OCI-LY7 (cell line): Measurements from ENCODE around the gene ENTPD6. TPM values are rescaled to one million over a fixed set of nuclear protein-coding genes. Genes with fewer than 3 reads are reported as not detected.

Source experiments
- BruUV-seq: library from RNA; stranded (reverse); fragments of 400-500 nt; replicated peaks from 2 replicates; lab custom pipeline; 2021; lab: Mats Ljungman, UMichigan
- CTCF ChIA-PET: fragments of 300-600 bp; sonication (Branson Sonifier 250); formaldehyde crosslinking; loops from one replicate; lab custom pipeline; 2022; ENCODE audit warnings: antibody characterized with exemption; ENCODE audit not compliant: unreplicated experiment; lab: Charles Lee
- POLR2A ChIA-PET: fragments of 300-600 bp; sonication (Branson Sonifier 250); formaldehyde crosslinking; loops from one replicate; lab custom pipeline; 2022; ENCODE audit warnings: antibody characterized with exemption; lab: Charles Lee
- DNase-seq: peaks from one replicate; pipeline ENCODE4 v3.0.0-alpha.2; 2015; ENCODE audit warnings: low spot score
- H2AFZ ChIP-seq: fragments of 200-600 bp; sonication (generic), shearing (Covaris generic); 2 replicates; pipeline ENCODE4 v1.6.1; 2014; ENCODE audit warnings: mild to moderate bottlenecking, antibody characterized with exemption, low read length, moderate library complexity
- H3K27ac ChIP-seq: fragments of 200-600 bp; sonication (generic); 2 replicates; pipeline ENCODE4 v1.5.1; 2014; ENCODE audit warnings: mixed run types, low read depth, mild to moderate bottlenecking, moderate library complexity, low read length, inconsistent platforms; ENCODE audit not compliant: poor library complexity, severe bottlenecking
- H3K36me3 ChIP-seq: fragments of 200-600 bp; sonication (generic); 2 replicates; pipeline ENCODE4 v1.6.1; 2014; ENCODE audit warnings: mild to moderate bottlenecking, antibody characterized with exemption, low read length, moderate library complexity, mixed read lengths; ENCODE audit not compliant: insufficient read depth
- H3K4me1 ChIP-seq: fragments of 200-600 bp; sonication (generic); 2 replicates; pipeline ENCODE4 v1.5.1; 2014; ENCODE audit warnings: mild to moderate bottlenecking, low read length; ENCODE audit not compliant: insufficient read depth, poor library complexity, severe bottlenecking
- H3K4me2 ChIP-seq: fragments of 200-600 bp; sonication (generic); 2 replicates; pipeline ENCODE4 v1.6.1; 2014; ENCODE audit warnings: mild to moderate bottlenecking, low read length
- H3K4me3 ChIP-seq: fragments of 200-600 bp; sonication (generic); 2 replicates; pipeline ENCODE4 v1.5.1; 2014; ENCODE audit warnings: mild to moderate bottlenecking, low read depth, low read length; ENCODE audit not compliant: poor library complexity, severe bottlenecking
- H3K79me2 ChIP-seq: fragments of 200-600 bp; sonication (generic); 2 replicates; pipeline ENCODE4 v1.6.1; 2016; ENCODE audit warnings: low read depth, mild to moderate bottlenecking, low read length, moderate library complexity, mixed read lengths; ENCODE audit not compliant: insufficient read depth
- H3K9me2 ChIP-seq: fragments of 200-600 bp; sonication (generic); 2 replicates; pipeline ENCODE4 v1.6.1; 2016; ENCODE audit warnings: mild to moderate bottlenecking, low read length, mixed read lengths; ENCODE audit not compliant: insufficient read depth
- H3K9me3 ChIP-seq: fragments of 200-600 bp; sonication (generic); 2 replicates; pipeline ENCODE4 v1.6.1; 2014; ENCODE audit warnings: mild to moderate bottlenecking, mixed run types, low read length, mixed read lengths
- H4K20me1 ChIP-seq: fragments of 200-600 bp; sonication (generic); 2 replicates; pipeline ENCODE4 v1.6.1; 2014; ENCODE audit warnings: mild to moderate bottlenecking, antibody characterized with exemption, low read length, moderate library complexity, mixed read lengths; ENCODE audit not compliant: insufficient read depth
- CTCF ChIP-seq: fragments of 200-600 bp; sonication (generic); conservative IDR thresholded peaks from 2 replicates; pipeline ENCODE4 v1.5.1; 2014; ENCODE audit warnings: mild to moderate bottlenecking, antibody characterized with exemption, low read length, moderate library complexity, mixed read lengths
- EZH2phosphoT487 ChIP-seq: fragments of 200-600 bp; sonication (generic); IDR thresholded peaks from 2 replicates; pipeline ENCODE4 v1.6.1; 2018; ENCODE audit warnings: low read depth, borderline replicate concordance, mild to moderate bottlenecking, mixed run types, antibody characterized with exemption, low read length, moderate library complexity, mixed read lengths
- intact Hi-C: fragments of 100-400 bp; cut with micrococcal nuclease; formaldehyde crosslinking; loops from one replicate; pipeline ENCODE4 v1.10.0; 2022; ENCODE audit not compliant: unreplicated experiment
- total RNA-seq, 2 experiments: library from RNA; depleted of rRNA in 1 of 2; stranded (reverse); fragments of >200 nt in 1 of 2; shearing (Covaris generic) in 1 of 2; gene quantifications; 2 replicates each; pipeline ENCODE4 v1.2.3, GENCODE V29; 2014 to 2022

The ENTPD6 gene
- total RNA-seq, 2 experiments from 2014 or later, result 4.2 TPM; not detected in 1

GRCh38 chr20:25254986-25255680 lies 59.6 kb downstream of the ENTPD6 start:
- no peaks in the 10 kb centered on the region for H3K9me3 ChIP-seq
- no peaks in the 10 kb centered on the region for H3K4me1 ChIP-seq
- no peak overlapping the region for H3K27ac ChIP-seq
- intact Hi-C loops, result no loop called here
- TF ChIP-seq EZH2phosphoT487, result no peak
- TF ChIP-seq CTCF, result no peak
- ChIA-PET POLR2A (interaction anchor here (0.6 kb wide), 3 partner anchors 12 to 369 kb away, joined by 3 to 4 read pairs (median 3); no protein-coding TSS in a partner anchor), CTCF (no interaction called here)
- no peaks in the 10 kb centered on the region for H3K9me2 ChIP-seq
- H3K36me3 ChIP-seq, result no peaks in the 10 kb centered on the region
- no peak overlapping the region for H3K4me3 ChIP-seq
- peaks cover 4% of the 10 kb centered on the region; the same call in 1 of the 2 replicates for H4K20me1 ChIP-seq
- H3K4me2 ChIP-seq, result no peak overlapping the region
- no TSS peak for BruUV-seq
- H3K79me2 ChIP-seq, result no peaks in the 10 kb centered on the region
- no peak for DNase-seq
- H2AFZ ChIP-seq, result no peak overlapping the region

- H3K9me3 ChIP-seq, result no peaks in the 10 kb centered on the region
- peaks cover 4% of the 10 kb centered on the region; the same call in 1 of the 2 replicates for H4K20me1 ChIP-seq
- DNase-seq, result no peak
- no peaks in the 10 kb centered on the region for H3K9me2 ChIP-seq
- CTCF ChIA-PET, result no interaction called here
- no peak overlapping the region for H3K27ac ChIP-seq
- H3K4me2 ChIP-seq, result no peak overlapping the region
- no peaks in the 10 kb centered on the region for H3K4me1 ChIP-seq
- H3K79me2 ChIP-seq, result no peaks in the 10 kb centered on the region
- TF ChIP-seq CTCF, result no peak
- H3K36me3 ChIP-seq, result no peaks in the 10 kb centered on the region; the same call in 1 of the 2 replicates
- no peak overlapping the region for H2AFZ ChIP-seq
- no TSS peak for BruUV-seq
- intact Hi-C loops, result no loop called here
- POLR2A ChIA-PET, result no interaction called here
- no peak overlapping the region for H3K4me3 ChIP-seq
These were observed 60.8 kb downstream of the ENTPD6 start for GRCh38 chr20:25256226-25256859.

GRCh38 chr20:25257130-25257529 lies 61.6 kb downstream of the ENTPD6 start:
- TF ChIP-seq CTCF (no peak), EZH2phosphoT487 (no peak)
- Histone ChIP-seq H3K9me2 (no peaks in the 10 kb centered on the region), H3K36me3 (no peaks in the 10 kb centered on the region; the same call in 1 of the 2 replicates), H2AFZ (no peak overlapping the region), H4K20me1 (peaks cover 2% of the 10 kb centered on the region; the same call in 1 of the 2 replicates), H3K9me3 (no peaks in the 10 kb centered on the region), H3K4me2 (no peak overlapping the region), H3K79me2 (no peaks in the 10 kb centered on the region), H3K27ac (no peak overlapping the region), H3K4me1 (no peaks in the 10 kb centered on the region), H3K4me3 (no peak overlapping the region)
- ChIA-PET CTCF (no interaction called here), POLR2A (interaction anchor here (0.7 kb wide), 1 partner anchor 9 kb away, joined by 3 read pairs; the partner anchor contains the start of gene PYGB)
- no TSS peak for BruUV-seq
- intact Hi-C loops, result no loop called here
- DNase-seq, result no peak
